GM19372 (cell line): ENCODE measurements around the gene FKTN.

Experiments used
- ATAC-seq: cut with Tn5 transposase; IDR thresholded peaks from one replicate; pipeline ENCODE4 v1.9.1; 2021; ENCODE audit warnings: mild to moderate bottlenecking, low read depth, moderate library complexity; ENCODE audit not compliant: unreplicated experiment

Gene FKTN

GRCh38 chr9:105625088-105625487 lies 67.2 kb downstream of the FKTN start:
- ATAC-seq, result no peak

GRCh38 chr9:105632807-105633206 lies 74.9 kb downstream of the FKTN start:
- no peak for ATAC-seq

- ATAC-seq, result no peak
These were observed 75.5 kb downstream of the FKTN start for GRCh38 chr9:105633411-105633810.

GRCh38 chr9:105636331-105636730 lies 78.4 kb downstream of the FKTN start:
- ATAC-seq, result no peak

- no peak for ATAC-seq
These were observed 80.0 kb downstream of the FKTN start for GRCh38 chr9:105637787-105638395.

- ATAC-seq, result no peak
These were observed 82.0 kb downstream of the FKTN start for GRCh38 chr9:105639936-105640335.

- ATAC-seq, result no peak
These were observed 85.9 kb downstream of the FKTN start for GRCh38 chr9:105643795-105644194.

GRCh38 chr9:105646879-105647594 lies 89.1 kb downstream of the FKTN start:
- ATAC-seq, result no peak

- no peak for ATAC-seq
These were observed 89.8 kb downstream of the FKTN start for GRCh38 chr9:105647595-105648349.

- no peak for ATAC-seq
These were observed 93.9 kb downstream of the FKTN start for GRCh38 chr9:105651806-105652205.

GRCh38 chr9:105656131-105656921 lies 98.4 kb downstream of the FKTN start:
- ATAC-seq, result peak; percentile 53

- no peak for ATAC-seq
These were observed 100.4 kb downstream of the FKTN start for GRCh38 chr9:105658351-105658750.

- ATAC-seq, result no peak
These were observed 103.1 kb downstream of the FKTN start for GRCh38 chr9:105661011-105661410.

- peak; percentile 79 for ATAC-seq
These were observed 104.5 kb downstream of the FKTN start, which contains the start of gene TAL2 for GRCh38 chr9:105662184-105663104. Gene TAL2 (plus strand): TSS chr9:105662457. CDS start chr9:105662497, 40 bp downstream.

- no peak for ATAC-seq
These were observed 106.0 kb downstream of the FKTN start for GRCh38 chr9:105663914-105664313.

- ATAC-seq, result no peak
These were observed 109.9 kb downstream of the FKTN start for GRCh38 chr9:105667867-105668266.

- ATAC-seq, result no peak
These were observed 112.4 kb downstream of the FKTN start for GRCh38 chr9:105670315-105670714.

- no peak for ATAC-seq
These were observed 112.8 kb downstream of the FKTN start for GRCh38 chr9:105670775-105671174.

- no peak for ATAC-seq
These were observed 114.8 kb downstream of the FKTN start for GRCh38 chr9:105672711-105673234.
